ENCODE data around the gene ZBTB43.

ZBTB43 gene

GRCh38 chr9:126853667-126854066, 48.8 kb downstream of the ZBTB43 start:
- H3K4me3 ChIP-seq (ENCODE audit: low read depth, low read length) = no peak overlapping the region
- in situ Hi-C loops (cut with HindIII; ENCODE audit: low sequenced_read_pairs) = no loop called here
- TF ChIP-seq CTCF (IDR thresholded peaks at IDR 0.05; ENCODE audit: low read depth, low read length) = no peak
- peak; percentile 28 for DNase-seq (ENCODE audit: low read depth, low spot score)

DNA sequence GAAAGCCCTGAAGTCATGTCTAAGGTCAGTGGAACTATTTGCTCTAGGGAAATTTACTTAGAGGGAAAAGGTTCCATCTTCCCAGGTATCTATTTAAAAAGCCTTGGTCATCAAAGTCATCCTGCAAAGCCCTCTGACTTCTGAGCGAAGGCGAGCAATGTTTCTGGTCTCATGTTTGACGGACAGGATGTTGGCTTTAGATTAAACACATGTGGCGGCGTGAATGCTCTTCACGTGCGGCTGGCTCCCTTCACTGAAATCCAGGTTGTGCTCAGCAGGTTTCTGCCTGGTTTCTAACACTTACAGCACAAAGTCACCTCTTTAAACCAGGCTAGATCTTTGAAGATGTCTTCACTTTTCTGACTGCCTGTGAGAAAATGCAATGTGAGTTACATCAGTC, 49.9 kb downstream of the ZBTB43 start:
- no peak for DNase-seq (ENCODE audit: low read depth, low spot score)
- no peak overlapping the region for H3K4me3 ChIP-seq (ENCODE audit: low read depth, low read length)
- TF ChIP-seq CTCF (IDR thresholded peaks at IDR 0.05; ENCODE audit: low read depth, low read length) = no peak
- in situ Hi-C loops (cut with HindIII; ENCODE audit: low sequenced_read_pairs) = no loop called here

- DNase-seq (ENCODE audit: low read depth, low spot score) = no peak
- no peak overlapping the region for H3K4me3 ChIP-seq (ENCODE audit: low read depth, low read length)
- TF ChIP-seq CTCF (IDR thresholded peaks at IDR 0.05; ENCODE audit: low read depth, low read length) = no peak
- in situ Hi-C loops (cut with HindIII; ENCODE audit: low sequenced_read_pairs) = no loop called here
These were observed 51.6 kb downstream of the ZBTB43 start for GRCh38 chr9:126856326-126856877.

GRCh38 chr9:126857261-126857960, 52.6 kb downstream of the ZBTB43 start:
- in situ Hi-C loops (cut with HindIII; ENCODE audit: low sequenced_read_pairs) = no loop called here
- DNase-seq (ENCODE audit: low read depth, low spot score) = no peak
- TF ChIP-seq CTCF (IDR thresholded peaks at IDR 0.05; ENCODE audit: low read depth, low read length) = no peak
- no peak overlapping the region for H3K4me3 ChIP-seq (ENCODE audit: low read depth, low read length)

DNA sequence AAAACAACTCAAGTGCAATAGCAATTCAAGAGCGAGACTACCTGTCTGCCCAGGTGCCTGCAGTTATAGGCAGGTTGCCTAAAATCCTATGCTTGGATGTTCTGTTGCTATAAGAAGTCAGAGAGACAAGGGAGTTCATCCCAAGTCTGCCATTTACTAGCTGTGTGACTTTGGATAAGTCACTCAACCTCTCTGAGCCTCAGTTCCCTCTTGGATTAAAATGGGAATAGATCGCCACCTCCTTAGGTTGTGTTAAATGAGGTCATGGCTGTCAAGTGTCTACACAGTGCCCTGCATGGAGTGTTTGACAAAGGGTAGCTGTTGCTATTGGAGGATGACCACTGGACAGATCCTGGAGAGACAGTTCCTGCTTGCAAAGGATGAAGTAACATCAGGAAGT, 54.3 kb downstream of the ZBTB43 start:
- in situ Hi-C loops (cut with HindIII; ENCODE audit: low sequenced_read_pairs) = no loop called here
- no peak for TF ChIP-seq CTCF (IDR thresholded peaks at IDR 0.05; ENCODE audit: low read depth, low read length)
- no peak for DNase-seq (ENCODE audit: low read depth, low spot score)

GRCh38 chr9:126860077-126860756, 55.4 kb downstream of the ZBTB43 start, which contains the start of gene ZBTB34:
ZBTB34 (plus strand) TSS chr9:126860639; CDS start chr9:126879400, 18,761 bp downstream.
- TF ChIP-seq CTCF (IDR thresholded peaks at IDR 0.05; ENCODE audit: low read depth, low read length) = peak; percentile 99
- DNase-seq (ENCODE audit: low read depth, low spot score) = peak; percentile 54
- peak within 1 kb of the TSS; percentile 75 for H3K4me3 ChIP-seq (ENCODE audit: low read depth, low read length)
- in situ Hi-C loops (cut with HindIII; ENCODE audit: low sequenced_read_pairs) = no loop called here

More for the DNA sequence above, 54.3 kb downstream of the ZBTB43 start:
- H3K4me3 ChIP-seq (ENCODE audit: low read depth, low read length) = no peak overlapping the region
